Endothelial cell of umbilical vein (primary cell): ENCODE data around the gene GSTM3. TPM values are rescaled to one million over a fixed set of nuclear protein-coding genes. Genes with fewer than 3 reads are reported as not detected.

Experiments used
- BruUV-seq: library from RNA; stranded (reverse); fragments of 400-500 nt; replicated peaks from 2 replicates; lab custom pipeline; 2021; lab: Mats Ljungman, UMichigan
- CTCF ChIA-PET: fragments of 300-600, 350-600 bp; sonication (Branson Sonifier 250); formaldehyde crosslinking; loops from one replicate; lab custom pipeline; 2021; ENCODE audit warnings: antibody characterized with exemption, inconsistent platforms; lab: Charles Lee
- POLR2A ChIA-PET: fragments of 300-600, 350-600 bp; sonication (Branson Sonifier 250); formaldehyde crosslinking; loops from one replicate; lab custom pipeline; 2021; ENCODE audit warnings: antibody characterized with exemption, inconsistent platforms; lab: Charles Lee
- DNase-seq: peaks from one replicate; pipeline ENCODE4 v3.0.0-alpha.2; 2011; ENCODE audit warnings: low read depth, low spot score
- FAIRE-seq: peaks from 2 replicates; lab custom pipeline; 2011; peaks lifted over from hg19 to GRCh38; lab: Jason Lieb, UNC
- H2AFZ ChIP-seq: 2 replicates; pipeline ENCODE4 v1.6.0; 2012; ENCODE audit warnings: low read depth, low read length, control low read depth, inconsistent platforms
- H3K27ac ChIP-seq: 2 replicates; pipeline ENCODE4 v1.5.1; 2011; ENCODE audit warnings: low read depth, mild to moderate bottlenecking, control low read depth, low read length, moderate library complexity; ENCODE audit not compliant: insufficient read depth
- H3K27me3 ChIP-seq, 2 experiments: 2 replicates each; pipeline versions ENCODE4 v1.6.0 to v1.6.1; 2011; ENCODE audit warnings: low read length in 2 of 2, mixed read lengths in 1 of 2; ENCODE audit not compliant: control insufficient read depth in 2 of 2, insufficient read depth in 2 of 2
- H3K36me3 ChIP-seq, 2 experiments: 2 replicates in 1 of 2; 3 replicates in 1 of 2; pipeline ENCODE4 v1.5.1; 2011; ENCODE audit warnings: low read length in 2 of 2, mild to moderate bottlenecking in 1 of 2, moderate library complexity in 1 of 2; ENCODE audit not compliant: control insufficient read depth in 2 of 2, insufficient read depth in 2 of 2; ENCODE audit errors: extremely low read depth in 1 of 2
- H3K4me1 ChIP-seq: 3 replicates; pipeline ENCODE4 v1.5.1; 2011; ENCODE audit warnings: mild to moderate bottlenecking, low read length; ENCODE audit not compliant: control insufficient read depth, insufficient read depth; ENCODE audit errors: extremely low read depth
- H3K4me2 ChIP-seq: 2 replicates; pipeline ENCODE4 v1.6.1; 2011; ENCODE audit warnings: low read length, control low read depth, mixed read lengths; ENCODE audit not compliant: insufficient read depth
- H3K4me3 ChIP-seq, 3 experiments: fragments of 200-600 bp in 1 of 3; sonication (generic), shearing (Covaris generic) in 1 of 3; replicated peaks in 1 of 3; 2 replicates each; pipeline ENCODE4 v1.5.1; 2011 to 2016; ENCODE audit warnings: control low read depth in 3 of 3, low read length in 3 of 3, mild to moderate bottlenecking in 2 of 3, inconsistent platforms in 1 of 3, low read depth in 1 of 3, moderate library complexity in 1 of 3; ENCODE audit not compliant: insufficient read depth in 1 of 3
- H3K79me2 ChIP-seq: 2 replicates; pipeline ENCODE4 v1.6.0; 2012; ENCODE audit warnings: low read length, inconsistent platforms; ENCODE audit not compliant: control insufficient read depth, insufficient read depth
- H3K9ac ChIP-seq: replicated peaks from 2 replicates; pipeline ENCODE3; 2011; ENCODE audit warnings: low read length, control low read depth; ENCODE audit not compliant: insufficient read depth; ENCODE audit errors: extremely low read depth
- H3K9me1 ChIP-seq: replicated peaks from 3 replicates; pipeline ENCODE4 v1.6.0; 2011; ENCODE audit warnings: mild to moderate bottlenecking, low read length; ENCODE audit not compliant: control insufficient read depth, insufficient read depth; ENCODE audit errors: extremely low read depth
- H3K9me3 ChIP-seq: replicated peaks from 2 replicates; pipeline ENCODE4 v1.5.1; 2012; ENCODE audit warnings: low read length, inconsistent platforms; ENCODE audit not compliant: control insufficient read depth, insufficient read depth
- H4K20me1 ChIP-seq: replicated peaks from 2 replicates; pipeline ENCODE3; 2011; ENCODE audit warnings: mild to moderate bottlenecking, low read length; ENCODE audit not compliant: control insufficient read depth, insufficient read depth; ENCODE audit errors: extremely low read depth
- EZH2 ChIP-seq: IDR thresholded peaks from 2 replicates; pipeline ENCODE4 v1.6.1; 2012; ENCODE audit warnings: borderline replicate concordance, low read depth, mild to moderate bottlenecking, moderate library complexity, low read length, inconsistent platforms; ENCODE audit not compliant: severe bottlenecking
- FOS ChIP-seq: IDR thresholded peaks from 2 replicates; pipeline ENCODE4 v1.6.1; 2011; ENCODE audit warnings: mild to moderate bottlenecking, low read length, moderate library complexity, borderline replicate concordance; ENCODE audit not compliant: insufficient read depth
- GATA2 ChIP-seq: IDR thresholded peaks from 2 replicates; pipeline ENCODE4 v1.7.0; 2011; ENCODE audit warnings: low read depth, mild to moderate bottlenecking, moderate library complexity, mixed read lengths, low read length; ENCODE audit not compliant: insufficient read length, insufficient read depth
- JUN ChIP-seq: IDR thresholded peaks from 2 replicates; pipeline ENCODE4 v1.6.1; 2011; ENCODE audit warnings: borderline replicate concordance, low read depth; ENCODE audit not compliant: insufficient read length, insufficient read depth
- MYC ChIP-seq: IDR thresholded peaks from one replicate; pipeline ENCODE4 v1.6.1; 2011; ENCODE audit warnings: mild to moderate bottlenecking, low read depth, low read length
- POLR2A ChIP-seq: IDR thresholded peaks from 2 replicates; pipeline ENCODE4 v1.6.1; 2012; ENCODE audit warnings: low read depth, mild to moderate bottlenecking, control low read depth, low read length
- POLR2AphosphoS5 ChIP-seq: IDR thresholded peaks from 2 replicates; pipeline ENCODE4 v1.6.1; 2012; ENCODE audit warnings: low read depth, mild to moderate bottlenecking, control low read depth, low read length, moderate library complexity; ENCODE audit not compliant: insufficient read depth
- dilution Hi-C: fragments of 300-500 bp; cut with MboI; formaldehyde crosslinking; loops from one replicate; pipeline ENCODE4 v1.15.0; 2019; ENCODE audit warnings: low sequenced_read_pairs; ENCODE audit not compliant: extremely low pct_ligation_motif_present
- intact Hi-C: fragments of 100-400 bp; cut with micrococcal nuclease; formaldehyde crosslinking; loops from one replicate; pipeline ENCODE4 v1.10.0; 2022
- polyA plus RNA-seq, 4 experiments: library from polyadenylated mRNA; depleted of rRNA in 3 of 4; stranded (reverse) in 3 of 4; unstranded in 1 of 4; fragments of >200 nt; gene quantifications; 2 replicates each; pipeline versions ENCODE4 v1.2.1 to v1.2.3, GENCODE V29; 2011 to 2012; ENCODE audit warnings: missing spikeins in 1 of 4
- total RNA-seq: library from RNA; stranded (reverse); gene quantifications from 2 replicates; pipeline ENCODE4 v1.2.3, GENCODE V29; 2021
- TF ChIP-seq, protein P1 (sequence below): IDR thresholded peaks from 2 replicates; pipeline ENCODE4 v1.6.1; 2011; ENCODE audit not compliant: insufficient read depth, insufficient read length
- TF ChIP-seq, protein P2 (sequence below), 2 donors: IDR thresholded peaks; 1 replicate in 1 of 2; 2 replicates in 1 of 2; pipeline ENCODE4 v1.5.1; 2011; ENCODE audit warnings: low read length in 2 of 2, mild to moderate bottlenecking in 2 of 2, moderate library complexity in 2 of 2, control low read depth in 1 of 2, inconsistent platforms in 1 of 2, low read depth in 1 of 2; ENCODE audit not compliant: insufficient read depth in 1 of 2; ENCODE audit errors: extremely low read depth in 1 of 2

Gene GSTM3
- total and polyA plus RNA-seq, 2 donors (not counting 3 experiments of a cell fraction or from before 2014, with no cell fraction given), result 27.9 to 52.0 TPM

DNA sequence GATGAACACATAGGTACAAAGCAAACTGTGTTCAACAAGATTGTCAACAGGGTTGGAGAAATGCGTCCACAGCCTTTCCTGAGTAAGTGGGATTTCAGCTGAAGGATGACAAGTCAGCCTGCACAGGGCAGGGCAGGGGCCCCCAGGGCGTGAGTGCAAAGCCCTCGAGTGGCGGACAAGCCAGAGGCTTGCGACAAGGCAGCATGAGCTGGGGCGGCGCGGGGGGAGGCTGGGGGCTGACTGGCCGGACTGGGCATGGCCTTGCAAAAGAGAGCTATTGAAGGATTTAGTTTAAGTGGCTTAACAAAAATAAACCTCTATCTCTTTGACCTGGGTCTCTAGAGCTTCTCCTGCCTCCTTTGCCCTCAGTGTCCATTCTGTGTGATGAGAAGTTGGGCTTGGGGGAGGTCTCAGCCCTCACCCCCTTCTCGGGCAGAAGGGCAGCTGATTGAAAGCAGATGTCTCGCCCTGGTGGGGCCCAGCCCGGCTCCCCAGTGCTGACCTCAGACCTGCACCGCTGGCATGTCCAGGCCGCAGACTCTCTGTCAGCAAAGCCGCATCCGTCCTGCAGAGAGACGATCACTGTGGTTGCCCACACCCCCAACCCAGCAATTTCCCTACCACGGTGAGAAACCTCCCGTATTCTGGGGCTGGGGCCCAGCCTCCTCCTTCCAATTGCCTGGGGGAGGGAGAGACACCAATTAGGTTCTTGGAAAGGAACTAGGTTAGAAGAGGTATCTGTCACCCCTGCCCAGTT lies 47.2 kb upstream of the GSTM3 start:
- H3K4me2 ChIP-seq, result no peak overlapping the region
- H3K79me2 ChIP-seq, result no peaks in the 10 kb centered on the region
- peaks cover 40% of the 10 kb centered on the region for H3K4me1 ChIP-seq
- H4K20me1 ChIP-seq, result no peaks in the 10 kb centered on the region
- intact Hi-C loops, result no loop called here
- ChIA-PET POLR2A (no interaction called here), CTCF (interaction anchor here (1.7 to 17.2 kb wide), 3 partner anchors 10 to 193 kb away, joined by 6 to 807 read pairs (median 22); partner anchors contain the start of gene AHCYL1)
- TF ChIP-seq POLR2A (no peak), FOS (no peak), JUN (no peak)
- TF ChIP-seq, protein P1, sequence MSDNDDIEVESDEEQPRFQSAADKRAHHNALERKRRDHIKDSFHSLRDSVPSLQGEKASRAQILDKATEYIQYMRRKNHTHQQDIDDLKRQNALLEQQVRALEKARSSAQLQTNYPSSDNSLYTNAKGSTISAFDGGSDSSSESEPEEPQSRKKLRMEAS, result no peak
- H3K9me3 ChIP-seq, result no peaks in the 10 kb centered on the region
- FAIRE-seq (no peak), DNase-seq (no peak)
- no peaks in the 10 kb centered on the region for H3K36me3 ChIP-seq
- no peaks in the 10 kb centered on the region for H3K9me1 ChIP-seq
- dilution Hi-C loops, result loop anchor here (25.0 kb wide), 1 partner anchor 224 kb away; no protein-coding TSS in a partner anchor
- no peak overlapping the region for H3K4me3 ChIP-seq
- BruUV-seq, result no TSS peak
- H3K27me3 ChIP-seq, result no peaks in the 10 kb centered on the region
- no peak overlapping the region for H2AFZ ChIP-seq
- no peak overlapping the region for H3K9ac ChIP-seq
- no peak overlapping the region for H3K27ac ChIP-seq

DNA sequence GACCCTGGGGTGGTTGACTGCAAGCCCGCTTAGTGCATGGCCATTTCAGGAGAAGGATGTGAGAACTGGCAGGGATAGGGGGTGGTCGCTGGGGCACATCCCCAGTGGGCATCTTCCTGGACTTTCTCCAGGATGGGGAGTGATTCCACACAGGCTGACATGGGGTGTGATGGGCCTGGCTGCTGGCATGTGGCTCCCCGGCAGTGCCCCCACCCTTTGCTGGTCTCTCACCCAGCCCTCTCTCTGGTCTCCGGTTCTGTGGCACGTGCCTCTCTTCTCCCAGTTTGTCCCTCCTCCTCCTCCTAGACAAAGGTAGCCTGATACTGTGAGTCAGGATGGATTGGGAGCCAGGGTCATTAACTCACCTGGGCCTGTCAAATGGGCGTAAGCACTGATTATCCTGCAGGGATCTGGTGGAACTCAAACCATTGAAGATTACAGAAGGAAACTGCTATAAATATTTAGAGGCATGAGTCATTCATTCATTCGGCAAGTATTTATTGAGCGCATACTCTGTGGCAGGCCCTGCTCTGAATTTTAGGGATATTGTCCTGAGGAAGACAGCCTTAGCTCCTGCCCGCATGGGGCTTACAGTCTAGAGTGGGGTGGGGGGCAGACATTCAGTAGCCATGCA lies 46.5 kb upstream of the GSTM3 start:
- H3K36me3 ChIP-seq, result no peaks in the 10 kb centered on the region
- dilution Hi-C loops (loop anchor here (25.0 kb wide), 1 partner anchor 225 kb away; no protein-coding TSS in a partner anchor), intact Hi-C loops (no loop called here)
- peak; percentile 47 for FAIRE-seq
- no peaks in the 10 kb centered on the region for H4K20me1 ChIP-seq
- DNase-seq, result no peak
- peaks cover 36% of the 10 kb centered on the region for H3K4me1 ChIP-seq
- ChIA-PET CTCF (interaction anchor here (1.7 to 17.2 kb wide), 3 partner anchors 10 to 194 kb away, joined by 6 to 807 read pairs (median 22); partner anchors contain the start of gene AHCYL1), POLR2A (no interaction called here)
- no peak overlapping the region for H3K27ac ChIP-seq
- no peak overlapping the region for H3K9ac ChIP-seq
- no peak overlapping the region for H3K4me2 ChIP-seq
- no TSS peak for BruUV-seq
- H3K9me1 ChIP-seq, result no peaks in the 10 kb centered on the region
- H3K79me2 ChIP-seq, result no peaks in the 10 kb centered on the region
- TF ChIP-seq POLR2AphosphoS5 (no peak), POLR2A (no peak), FOS (no peak), MYC (no peak), EZH2 (no peak), GATA2 (no peak), JUN (no peak)
- TF ChIP-seq, protein P1, result no peak
- TF ChIP-seq, protein P2, sequence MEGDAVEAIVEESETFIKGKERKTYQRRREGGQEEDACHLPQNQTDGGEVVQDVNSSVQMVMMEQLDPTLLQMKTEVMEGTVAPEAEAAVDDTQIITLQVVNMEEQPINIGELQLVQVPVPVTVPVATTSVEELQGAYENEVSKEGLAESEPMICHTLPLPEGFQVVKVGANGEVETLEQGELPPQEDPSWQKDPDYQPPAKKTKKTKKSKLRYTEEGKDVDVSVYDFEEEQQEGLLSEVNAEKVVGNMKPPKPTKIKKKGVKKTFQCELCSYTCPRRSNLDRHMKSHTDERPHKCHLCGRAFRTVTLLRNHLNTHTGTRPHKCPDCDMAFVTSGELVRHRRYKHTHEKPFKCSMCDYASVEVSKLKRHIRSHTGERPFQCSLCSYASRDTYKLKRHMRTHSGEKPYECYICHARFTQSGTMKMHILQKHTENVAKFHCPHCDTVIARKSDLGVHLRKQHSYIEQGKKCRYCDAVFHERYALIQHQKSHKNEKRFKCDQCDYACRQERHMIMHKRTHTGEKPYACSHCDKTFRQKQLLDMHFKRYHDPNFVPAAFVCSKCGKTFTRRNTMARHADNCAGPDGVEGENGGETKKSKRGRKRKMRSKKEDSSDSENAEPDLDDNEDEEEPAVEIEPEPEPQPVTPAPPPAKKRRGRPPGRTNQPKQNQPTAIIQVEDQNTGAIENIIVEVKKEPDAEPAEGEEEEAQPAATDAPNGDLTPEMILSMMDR (IDR thresholded peaks at IDR 0.05; ENCODE audit: extremely low read depth in 1 of 2, insufficient read depth in 1 of 2, low read depth in 1 of 2, low read length in 2 of 2), result no peak
- no peaks in the 10 kb centered on the region for H3K9me3 ChIP-seq
- no peaks in the 10 kb centered on the region for H3K27me3 ChIP-seq
- H3K4me3 ChIP-seq, result no peak overlapping the region
- no peak overlapping the region for H2AFZ ChIP-seq
